SW 1271 (cell line): Measurements from ENCODE around the gene SH3RF1.

Experiments
- DNase-seq, 2 experiments: peaks; one replicate each; lab custom pipeline; 2025; lab: John Stamatoyannopoulos, UW

Gene SH3RF1

GRCh38 chr4:169133932-169134331 lies 136.8 kb downstream of the SH3RF1 start:
- DNase-seq, result no peak

GRCh38 chr4:169132561-169133305 lies 138.0 kb downstream of the SH3RF1 start:
- DNase-seq, result no peak

GRCh38 chr4:169131556-169132208 lies 139.1 kb downstream of the SH3RF1 start:
- no peak for DNase-seq

GRCh38 chr4:169128902-169129301 lies 141.9 kb downstream of the SH3RF1 start:
- DNase-seq, result no peak

GRCh38 chr4:169127314-169127713 lies 143.4 kb downstream of the SH3RF1 start:
- DNase-seq, result no peak

- no peak for DNase-seq
These were observed 146.1 kb downstream of the SH3RF1 start for GRCh38 chr4:169124661-169125060.

- DNase-seq, result no peak
These were observed 148.3 kb downstream of the SH3RF1 start for GRCh38 chr4:169122422-169122821.

GRCh38 chr4:169121861-169122382 lies 148.8 kb downstream of the SH3RF1 start:
- DNase-seq, result no peak

- no peak for DNase-seq
These were observed 150.1 kb downstream of the SH3RF1 start for GRCh38 chr4:169120624-169121023.

GRCh38 chr4:169119536-169119935 lies 151.2 kb downstream of the SH3RF1 start:
- no peak for DNase-seq

- no peak for DNase-seq
These were observed 153.1 kb downstream of the SH3RF1 start for GRCh38 chr4:169117591-169118081.

GRCh38 chr4:169116270-169116901 lies 154.4 kb downstream of the SH3RF1 start:
- no peak for DNase-seq

GRCh38 chr4:169115897-169116254 lies 154.9 kb downstream of the SH3RF1 start:
- peak; percentile 31 to 55 for DNase-seq

- DNase-seq, result no peak
These were observed 155.4 kb downstream of the SH3RF1 start for GRCh38 chr4:169115144-169115896.

- no peak for DNase-seq
These were observed 156.3 kb downstream of the SH3RF1 start for GRCh38 chr4:169114341-169114974.

- DNase-seq, result no peak
These were observed 160.1 kb downstream of the SH3RF1 start for GRCh38 chr4:169110633-169111032.

- DNase-seq, result no peak
These were observed 161.6 kb downstream of the SH3RF1 start for GRCh38 chr4:169109035-169109675.

GRCh38 chr4:169108303-169108702 lies 162.5 kb downstream of the SH3RF1 start:
- DNase-seq, result no peak

- DNase-seq, result no peak
These were observed 163.2 kb downstream of the SH3RF1 start for GRCh38 chr4:169107528-169107927.

- DNase-seq, result no peak
These were observed 164.0 kb downstream of the SH3RF1 start for GRCh38 chr4:169106696-169107229.

GRCh38 chr4:169105620-169106019 lies 165.1 kb downstream of the SH3RF1 start:
- no peak for DNase-seq
